Measurements from ENCODE around the gene NOLC1.

GRCh38 chr10:102116656-102117055 lies 35.5 kb upstream of the NOLC1 start:
- TF ChIP-seq CEBPZ (IDR thresholded peaks at IDR 0.05; ENCODE audit: low read depth, low read length) = no peak
- TF ChIP-seq RCOR1 (conservative IDR thresholded peaks at IDR 0.05; ENCODE audit: low read depth, low read length) = no peak
- no peak for TF ChIP-seq RAD21 (IDR thresholded peaks at IDR 0.05; ENCODE audit: insufficient read depth, low read depth, low read length)
- no peak for TF ChIP-seq CTCF (IDR thresholded peaks at IDR 0.05 in 2 of 3, conservative IDR thresholded peaks at IDR 0.05 in 1 of 3; ENCODE audit: control insufficient read depth in 2 of 3, extremely low read depth in 1 of 3, insufficient read depth in 1 of 3, low read depth in 3 of 3, low read length in 3 of 3)
- TF ChIP-seq ATF3 (IDR thresholded peaks at IDR 0.05; ENCODE audit: borderline replicate concordance, extremely low read depth, low read depth, low read length) = no peak
- no peak for TF ChIP-seq MEF2A (IDR thresholded peaks at IDR 0.05; ENCODE audit: insufficient read depth, low read depth, low read length)
- TF ChIP-seq EZH2 (IDR thresholded peaks at IDR 0.05; ENCODE audit: borderline replicate concordance, control insufficient read depth, low read depth, low read length) = no peak
- TF ChIP-seq GABPA (IDR thresholded peaks at IDR 0.05; ENCODE audit: low read depth) = no peak
